AG04449 (cell line): ENCODE results near the gene ILK.

Source experiments
- CTCF ChIA-PET: fragments of 350-600 bp; formaldehyde crosslinking; extraction: SDS; loops from one replicate; lab custom pipeline; 2021; ENCODE audit warnings: antibody characterized with exemption; lab: Yijun Ruan, JAX
- POLR2A ChIA-PET: fragments of 400-600, 350-600 bp; formaldehyde crosslinking; extraction: SDS; loops from one replicate; lab custom pipeline; 2020; ENCODE audit warnings: antibody characterized with exemption, inconsistent platforms; lab: Yijun Ruan, JAX
- DNase-seq: peaks from one replicate; pipeline ENCODE4 v3.0.0-alpha.2; 2010; ENCODE audit warnings: low read depth, low spot score
- H3K4me3 ChIP-seq: 2 replicates; pipeline ENCODE4 v1.5.1; 2011; ENCODE audit warnings: low read depth, mild to moderate bottlenecking, control low read depth, low read length
- CTCF ChIP-seq: IDR thresholded peaks from one replicate; pipeline ENCODE4 v1.5.1; 2011; ENCODE audit warnings: mild to moderate bottlenecking, moderate library complexity, low read length, control low read depth, inconsistent platforms; ENCODE audit not compliant: insufficient read depth; ENCODE audit errors: missing control alignments

ILK gene

GRCh38 chr11:6655790-6656583 lies 52.4 kb downstream of the ILK start, which contains the start of gene DCHS1:
Gene DCHS1, minus strand, starts transcription at chr11:6655809. Its CDS starts 14,196 bp downstream, at chr11:6641613.
- ChIA-PET POLR2A (no interaction called here), CTCF (interaction anchor here (0.6 to 1.5 kb wide), 3 partner anchors 9 to 37 kb away, joined by 3 read pairs; partner anchors contain the start of gene TPP1)
- no peak for TF ChIP-seq CTCF
- no peak for DNase-seq
- H3K4me3 ChIP-seq: peak within 1 kb of the TSS; percentile 68

GRCh38 chr11:6656584-6656915 lies 53.0 kb downstream of the ILK start:
- peak overlapping the region; percentile 68 for H3K4me3 ChIP-seq
- CTCF ChIA-PET: interaction anchor here (1.0 to 1.9 kb wide), 4 partner anchors 12 to 126 kb away, joined by 3 to 4 read pairs (median 3); partner anchors contain the start of gene TPP1
- DNase-seq: no peak
- no peak for TF ChIP-seq CTCF
- POLR2A ChIA-PET: interaction anchor here (0.9 kb wide), 1 partner anchor 38 kb away, joined by 4 read pairs; no protein-coding TSS in a partner anchor

- no peak for DNase-seq
- POLR2A ChIA-PET: interaction anchor here (0.9 kb wide), 1 partner anchor 39 kb away, joined by 4 read pairs; no protein-coding TSS in a partner anchor
- TF ChIP-seq CTCF: no peak
- CTCF ChIA-PET: interaction anchor here (0.8 to 1.9 kb wide), 6 partner anchors 9 to 126 kb away, joined by 3 to 4 read pairs (median 4); partner anchors contain the start of gene TPP1
- H3K4me3 ChIP-seq: no peak overlapping the region
Observed at GRCh38 chr11:6656936-6657335, 53.4 kb downstream of the ILK start.

GRCh38 chr11:6657346-6657745 lies 53.8 kb downstream of the ILK start:
- H3K4me3 ChIP-seq: no peak overlapping the region
- ChIA-PET POLR2A (interaction anchor here (0.9 kb wide), 1 partner anchor 39 kb away, joined by 4 read pairs; no protein-coding TSS in a partner anchor), CTCF (interaction anchor here (0.8 to 1.9 kb wide), 7 partner anchors 8 to 126 kb away, joined by 3 to 4 read pairs (median 3); no protein-coding TSS in a partner anchor)
- no peak for DNase-seq
- TF ChIP-seq CTCF: no peak

- ChIA-PET CTCF (interaction anchor here (1.1 to 2.0 kb wide), 5 partner anchors 9 to 281 kb away, joined by 3 to 18 read pairs (median 3); partner anchors contain the start of gene MRPL17), POLR2A (no interaction called here)
- no peak for TF ChIP-seq CTCF
- no peak for DNase-seq
- no peak overlapping the region for H3K4me3 ChIP-seq
Observed at GRCh38 chr11:6658647-6659046, 55.1 kb downstream of the ILK start.
